PC-9 (cell line): ENCODE results near the gene MBD2.

Source experiments
- CTCF ChIP-seq: fragments of 200-600 bp; sonication (generic); conservative IDR thresholded peaks from 2 replicates; pipeline ENCODE4 v1.6.1; 2017; ENCODE audit warnings: mixed run types, antibody characterized with exemption, mild to moderate bottlenecking, moderate library complexity
- EZH2 ChIP-seq: fragments of 200-600 bp; sonication (generic); IDR thresholded peaks from 2 replicates; pipeline ENCODE4 v1.8.0; 2017; ENCODE audit warnings: antibody characterized with exemption, low read depth

DNA sequence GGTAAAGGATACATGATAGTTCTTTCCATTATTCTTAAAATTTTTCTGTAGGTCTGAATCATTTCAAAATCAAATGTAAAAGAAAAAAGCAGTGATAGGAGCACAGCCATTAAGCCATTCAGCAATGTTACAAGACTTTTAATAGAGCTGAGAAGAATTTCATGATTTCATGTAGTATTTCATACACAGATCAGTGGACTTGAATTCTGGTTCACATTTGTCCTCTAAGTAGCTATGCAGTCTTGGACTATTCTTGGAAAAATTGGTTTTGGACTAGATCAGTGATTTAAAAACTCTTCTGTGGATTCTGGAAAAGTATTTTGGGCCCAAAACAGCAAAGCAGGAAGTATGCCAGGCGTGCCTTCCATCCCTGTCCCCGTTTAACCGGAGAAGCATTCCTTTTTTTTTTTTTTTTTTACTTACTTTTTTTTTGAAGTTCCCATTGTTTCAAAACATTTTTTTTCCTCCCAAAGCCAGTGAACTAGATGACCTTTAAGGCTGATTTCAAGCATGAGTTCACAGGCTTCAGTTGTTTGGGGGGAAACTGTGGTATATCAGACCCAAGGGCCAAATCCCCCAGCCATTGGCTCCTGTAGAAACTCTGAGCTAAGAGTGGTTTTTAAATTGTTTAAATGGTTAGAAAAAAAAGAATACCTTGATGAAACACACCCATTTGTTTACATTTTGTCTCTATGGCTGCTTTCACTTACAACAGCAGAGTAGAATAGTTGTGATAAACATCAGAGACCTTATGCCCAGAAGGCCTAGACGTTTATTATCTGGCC, 27.3 kb upstream of the MBD2 start:
- no peak for TF ChIP-seq CTCF
- no peak for TF ChIP-seq EZH2
